Measurements from ENCODE around the gene NKD1. TPM values are rescaled to one million over a fixed set of nuclear protein-coding genes. Genes with fewer than 3 reads are reported as not detected.
"Not testable (repeated sequence)": the region's sequence is repeated elsewhere in the genome, so short reads cannot be mapped to it uniquely, and the experiment has no call there.

The NKD1 gene
- total RNA-seq, 1 donor, result not detected

GRCh38 chr16:50576403-50577113 lies 28.4 kb downstream of the NKD1 start:
- TF ChIP-seq CTCF (IDR thresholded peaks at IDR 0.05; ENCODE audit: insufficient read depth, low read depth, low read length), result no peak
- no peak for DNase-seq (ENCODE audit: low read depth)
- H3K4me3 ChIP-seq (ENCODE audit: low read depth, low read length), result no peak overlapping the region

- no peak for TF ChIP-seq CTCF (IDR thresholded peaks at IDR 0.05; ENCODE audit: insufficient read depth, low read depth, low read length)
- no peak for DNase-seq (ENCODE audit: low read depth)
- no peak overlapping the region for H3K4me3 ChIP-seq (ENCODE audit: low read depth, low read length)
These were observed 29.9 kb downstream of the NKD1 start for GRCh38 chr16:50578137-50578536.

GRCh38 chr16:50579373-50579772 lies 31.2 kb downstream of the NKD1 start:
- DNase-seq (ENCODE audit: low read depth); H3K4me3 ChIP-seq (ENCODE audit: low read depth, low read length): not testable (repeated sequence)

- no peak for DNase-seq (ENCODE audit: low read depth)
- no peak overlapping the region for H3K4me3 ChIP-seq (ENCODE audit: low read depth, low read length)
- TF ChIP-seq CTCF (IDR thresholded peaks at IDR 0.05; ENCODE audit: insufficient read depth, low read depth, low read length), result no peak
These were observed 32.1 kb downstream of the NKD1 start for GRCh38 chr16:50580180-50580798.

- no peak for DNase-seq (ENCODE audit: low read depth)
- H3K4me3 ChIP-seq (ENCODE audit: low read depth, low read length), result no peak overlapping the region
- no peak for TF ChIP-seq CTCF (IDR thresholded peaks at IDR 0.05; ENCODE audit: insufficient read depth, low read depth, low read length)
These were observed 33.6 kb downstream of the NKD1 start for GRCh38 chr16:50581845-50582244.

- H3K4me3 ChIP-seq (ENCODE audit: low read depth, low read length), result no peak overlapping the region
- TF ChIP-seq CTCF (IDR thresholded peaks at IDR 0.05; ENCODE audit: insufficient read depth, low read depth, low read length), result no peak
- DNase-seq (ENCODE audit: low read depth), result no peak
These were observed 35.0 kb downstream of the NKD1 start for GRCh38 chr16:50583211-50583610.

GRCh38 chr16:50584033-50584722 lies 36.0 kb downstream of the NKD1 start:
- DNase-seq (ENCODE audit: low read depth), result no peak
- H3K4me3 ChIP-seq (ENCODE audit: low read depth, low read length), result no peak overlapping the region
- no peak for TF ChIP-seq CTCF (IDR thresholded peaks at IDR 0.05; ENCODE audit: insufficient read depth, low read depth, low read length)

Data from fibroblast of villous mesenchyme (primary cell).